GM12892 (cell line): Measurements from ENCODE around the gene VMAC.
A peak's percentile ranks its signal among the peaks of the same experiment; 100 is the strongest.

ENCODE experiments used
- DNase-seq: peaks from one replicate; pipeline ENCODE4 v3.0.0; 2011; ENCODE audit not compliant: insufficient read length
- FAIRE-seq: peaks from 2 replicates; lab custom pipeline; 2011; peaks lifted over from hg19 to GRCh38; lab: Jason Lieb, UNC
- POLR2A ChIP-seq: IDR thresholded peaks from 2 replicates; pipeline ENCODE4 v1.6.1; 2011; ENCODE audit warnings: low read depth, low read length, control low read depth
- POLR2AphosphoS5 ChIP-seq: IDR thresholded peaks from 2 replicates; pipeline ENCODE4 v1.6.1; 2011; ENCODE audit warnings: low read depth, low read length, control low read depth
- TAF1 ChIP-seq: IDR thresholded peaks from 2 replicates; pipeline ENCODE4 v1.6.1; 2011; ENCODE audit warnings: low read depth, mild to moderate bottlenecking, control low read depth, low read length, borderline replicate concordance

The VMAC gene

GRCh38 chr19:5952193-5953029 is 47.7 kb downstream of the VMAC start:
- no peak for DNase-seq
- no peak for TF ChIP-seq POLR2AphosphoS5
- no peak for TF ChIP-seq POLR2A
- no peak for TF ChIP-seq TAF1
- FAIRE-seq = no peak

DNA sequence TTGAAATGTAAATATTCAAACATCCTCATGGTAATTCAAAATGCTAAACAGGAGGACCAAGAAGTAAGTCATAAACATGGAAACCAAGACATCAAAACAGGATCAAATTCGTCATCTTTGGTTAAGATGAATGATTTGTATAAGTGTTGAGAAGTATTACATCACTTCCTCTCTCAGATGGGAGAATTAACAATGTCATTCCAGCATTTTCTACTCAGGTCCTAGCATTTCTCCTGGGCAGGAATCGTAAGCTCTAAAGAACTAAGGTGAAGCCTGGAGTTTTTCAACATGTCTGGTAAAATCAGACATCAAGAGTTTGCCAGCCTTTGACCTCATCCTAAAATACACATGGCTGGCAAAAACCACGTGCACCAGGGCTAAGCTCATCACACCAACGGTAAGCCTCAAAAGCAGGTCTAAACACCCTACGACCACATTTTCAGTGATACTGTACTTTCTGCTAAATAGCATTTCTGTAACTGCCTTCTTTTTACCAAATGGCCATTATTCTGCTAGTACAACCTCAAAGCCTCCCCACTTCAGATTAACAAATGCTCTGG is 48.4 kb downstream of the VMAC start:
- TF ChIP-seq TAF1 (no peak), POLR2AphosphoS5 (no peak), POLR2A (no peak)
- no peak for FAIRE-seq
- DNase-seq = no peak

- no peak for TF ChIP-seq TAF1
- TF ChIP-seq POLR2A = no peak
- no peak for TF ChIP-seq POLR2AphosphoS5
- FAIRE-seq (peak; percentile 61), DNase-seq (no peak)
Observed at GRCh38 chr19:5953680-5954213, 49.1 kb downstream of the VMAC start.

DNA sequence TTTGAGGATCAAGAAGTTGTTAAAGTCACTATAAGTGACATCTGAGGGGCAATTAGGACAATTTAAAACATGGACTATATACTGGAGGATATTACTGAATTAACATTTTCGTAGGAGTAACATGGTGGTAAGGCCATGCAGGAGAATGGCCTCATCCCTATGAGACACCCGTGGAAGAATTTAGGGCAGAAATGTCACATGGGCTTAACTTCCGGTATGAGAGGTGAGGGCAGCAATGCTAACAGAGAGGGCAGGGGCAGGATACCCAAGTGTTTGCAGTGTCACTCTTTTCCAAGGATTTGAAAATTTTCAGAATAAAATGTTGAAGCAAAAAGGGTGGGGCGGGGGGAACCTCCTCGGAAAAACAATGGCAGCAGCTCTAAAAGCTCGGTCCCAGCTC is 49.6 kb downstream of the VMAC start:
- TF ChIP-seq POLR2AphosphoS5 = no peak
- no peak for TF ChIP-seq POLR2A
- no peak for TF ChIP-seq TAF1
- no peak for FAIRE-seq
- no peak for DNase-seq

- FAIRE-seq (no peak), DNase-seq (no peak)
- TF ChIP-seq POLR2A (no peak), TAF1 (no peak), POLR2AphosphoS5 (no peak)
Observed at GRCh38 chr19:5955636-5955935, 50.9 kb downstream of the VMAC start.

DNA sequence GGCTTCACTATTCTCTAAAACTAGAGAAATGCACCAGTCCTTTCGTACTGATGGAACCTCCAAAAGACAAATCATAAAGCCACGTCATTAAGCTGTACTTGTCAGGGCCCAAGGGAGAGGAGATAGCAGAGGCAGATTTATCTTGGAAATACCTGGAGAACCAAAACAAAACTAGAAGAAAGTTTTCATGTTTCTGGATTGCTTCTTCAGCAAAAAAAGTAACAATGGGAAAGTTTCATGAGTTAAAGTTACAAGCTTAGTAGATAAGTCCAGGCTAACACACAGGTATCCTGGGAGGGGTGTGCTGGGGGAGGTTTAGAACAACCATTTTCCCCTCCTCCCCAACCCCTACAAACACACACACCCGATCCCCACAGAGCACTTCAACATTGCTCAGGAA is 51.7 kb downstream of the VMAC start:
- no peak for DNase-seq
- TF ChIP-seq POLR2AphosphoS5 (no peak), TAF1 (no peak), POLR2A (no peak)
- FAIRE-seq = no peak

DNA sequence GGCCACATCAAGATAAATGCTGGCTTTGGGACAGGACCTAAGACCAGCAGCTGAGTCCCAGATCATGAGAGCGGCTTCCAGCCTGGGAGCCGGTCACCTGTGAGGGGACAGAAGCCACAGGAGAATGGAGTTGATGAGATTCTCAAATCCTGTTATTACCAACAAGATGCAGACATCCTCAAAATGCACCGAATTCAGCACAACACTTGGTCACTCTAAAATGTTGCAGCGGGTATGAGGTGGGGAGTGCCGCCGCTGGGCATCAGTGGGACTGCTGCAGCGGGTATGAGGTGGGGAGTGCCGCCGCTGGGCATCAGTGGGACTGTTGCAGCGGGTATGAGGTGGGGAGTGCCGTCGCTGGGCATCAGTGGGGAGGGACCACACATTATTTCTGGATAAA is 52.1 kb downstream of the VMAC start:
- FAIRE-seq (no peak), DNase-seq (no peak)
- TF ChIP-seq POLR2A = no peak
- no peak for TF ChIP-seq POLR2AphosphoS5
- no peak for TF ChIP-seq TAF1

- TF ChIP-seq TAF1 (no peak), POLR2A (no peak), POLR2AphosphoS5 (no peak)
- no peak for DNase-seq
- no peak for FAIRE-seq
Observed at GRCh38 chr19:5957170-5957569, 52.5 kb downstream of the VMAC start.

- no peak for DNase-seq
- FAIRE-seq = no peak
- TF ChIP-seq TAF1 = no peak
- TF ChIP-seq POLR2AphosphoS5 = no peak
Observed at GRCh38 chr19:5958074-5958850, 53.6 kb downstream of the VMAC start.

- FAIRE-seq = no peak
Observed at GRCh38 chr19:5958851-5959122, 54.1 kb downstream of the VMAC start.

GRCh38 chr19:5959260-5960004 is 54.8 kb downstream of the VMAC start:
- TF ChIP-seq POLR2A (no peak), POLR2AphosphoS5 (no peak)
- no peak for DNase-seq
- no peak for FAIRE-seq

More at GRCh38 chr19:5958851-5959122, 54.1 kb downstream of the VMAC start:
- TF ChIP-seq POLR2AphosphoS5 = no peak
- TF ChIP-seq POLR2A = no peak
- no peak for TF ChIP-seq TAF1
- DNase-seq = no peak
